Suprapubic skin (tissue), 3 donors: ENCODE measurements around the gene DVL1.

Source experiments
- EP300 ChIP-seq: sonication (generic); formaldehyde crosslinking; IDR thresholded peaks from one replicate; pipeline ENCODE4 v1.6.1; 2017; ENCODE audit warnings: antibody characterized with exemption
- TF ChIP-seq, protein P1 (sequence below), 2 donors: fragments of 200-600 bp in 1 of 2; fragments of 450-650 bp in 1 of 2; sonication (generic) in 1 of 2; IDR thresholded peaks; one replicate each; pipeline ENCODE4 v1.5.1; 2016 to 2019; ENCODE audit warnings: antibody characterized with exemption in 2 of 2, mild to moderate bottlenecking in 1 of 2, moderate library complexity in 1 of 2

DNA sequence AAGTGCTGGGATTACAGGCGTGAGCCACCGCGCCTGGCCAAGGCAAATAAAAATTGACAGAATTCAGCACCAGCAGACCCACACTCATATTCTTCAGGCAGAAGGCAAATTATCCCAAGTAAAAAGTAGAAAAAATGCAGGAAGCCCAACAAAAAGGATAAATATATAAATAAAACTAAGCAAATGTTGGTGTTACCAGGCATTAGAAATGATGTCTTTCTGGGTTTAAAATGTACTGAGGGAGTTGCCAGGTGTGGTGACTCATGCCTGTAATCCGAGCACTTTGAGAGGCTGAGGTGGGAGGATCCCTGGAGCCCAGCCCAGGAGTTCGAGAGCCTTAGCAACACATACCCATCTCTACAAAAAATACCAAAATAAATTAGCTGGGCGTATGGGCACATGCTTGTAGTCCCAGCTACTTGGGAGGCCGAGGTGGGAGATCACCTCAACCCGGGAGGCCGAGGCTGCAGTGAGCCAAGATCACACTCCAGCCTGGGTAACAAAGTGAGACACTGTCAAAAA lies 31.0 kb downstream of the DVL1 start:
- TF ChIP-seq, protein P1, sequence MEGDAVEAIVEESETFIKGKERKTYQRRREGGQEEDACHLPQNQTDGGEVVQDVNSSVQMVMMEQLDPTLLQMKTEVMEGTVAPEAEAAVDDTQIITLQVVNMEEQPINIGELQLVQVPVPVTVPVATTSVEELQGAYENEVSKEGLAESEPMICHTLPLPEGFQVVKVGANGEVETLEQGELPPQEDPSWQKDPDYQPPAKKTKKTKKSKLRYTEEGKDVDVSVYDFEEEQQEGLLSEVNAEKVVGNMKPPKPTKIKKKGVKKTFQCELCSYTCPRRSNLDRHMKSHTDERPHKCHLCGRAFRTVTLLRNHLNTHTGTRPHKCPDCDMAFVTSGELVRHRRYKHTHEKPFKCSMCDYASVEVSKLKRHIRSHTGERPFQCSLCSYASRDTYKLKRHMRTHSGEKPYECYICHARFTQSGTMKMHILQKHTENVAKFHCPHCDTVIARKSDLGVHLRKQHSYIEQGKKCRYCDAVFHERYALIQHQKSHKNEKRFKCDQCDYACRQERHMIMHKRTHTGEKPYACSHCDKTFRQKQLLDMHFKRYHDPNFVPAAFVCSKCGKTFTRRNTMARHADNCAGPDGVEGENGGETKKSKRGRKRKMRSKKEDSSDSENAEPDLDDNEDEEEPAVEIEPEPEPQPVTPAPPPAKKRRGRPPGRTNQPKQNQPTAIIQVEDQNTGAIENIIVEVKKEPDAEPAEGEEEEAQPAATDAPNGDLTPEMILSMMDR (IDR thresholded peaks at IDR 0.05) = no peak
- TF ChIP-seq EP300 = no peak
